Right hindlimb (tissue), 1 donor: ENCODE data around the gene RBM25.
"Not testable (repeated sequence)": the region's sequence is repeated elsewhere in the genome, so short reads cannot be mapped to it uniquely, and the experiment has no call there.

ENCODE experiments used
- DNase-seq: peaks from one replicate; pipeline ENCODE4 v3.0.0-alpha.2; 2018

The RBM25 gene

GRCh38 chr14:73105050-73105449, 46.7 kb downstream of the RBM25 start:
- DNase-seq: no peak

GRCh38 chr14:73105727-73106126, 47.4 kb downstream of the RBM25 start:
- DNase-seq: no peak

GRCh38 chr14:73116079-73116665, 57.8 kb downstream of the RBM25 start:
- no peak for DNase-seq

GRCh38 chr14:73124180-73124894, 66.0 kb downstream of the RBM25 start:
- DNase-seq: no peak

- DNase-seq: no peak
Measured at GRCh38 chr14:73125169-73125588, 66.8 kb downstream of the RBM25 start.

- no peak for DNase-seq
Measured at GRCh38 chr14:73125746-73126145, 67.4 kb downstream of the RBM25 start.

- no peak for DNase-seq
Measured at GRCh38 chr14:73133795-73134194, 75.5 kb downstream of the RBM25 start.

GRCh38 chr14:73136085-73136386, 77.7 kb downstream of the RBM25 start:
- no peak for DNase-seq

- peak; percentile 97 for DNase-seq
Measured at GRCh38 chr14:73136387-73137225, 78.3 kb downstream of the RBM25 start, which contains the start of gene PSEN1. TSS of gene PSEN1 (plus strand) at chr14:73136507. CDS start at chr14:73148020, 11,513 bp downstream.

GRCh38 chr14:73140811-73141323, 82.5 kb downstream of the RBM25 start:
- no peak for DNase-seq

- no peak for DNase-seq
Measured at GRCh38 chr14:73142216-73142615, 83.9 kb downstream of the RBM25 start.

- no peak for DNase-seq
Measured at GRCh38 chr14:73143003-73143402, 84.7 kb downstream of the RBM25 start.

- no peak for DNase-seq
Measured at GRCh38 chr14:73143617-73144016, 85.3 kb downstream of the RBM25 start.

GRCh38 chr14:73145371-73145770, 87.0 kb downstream of the RBM25 start:
- no peak for DNase-seq

GRCh38 chr14:73146111-73146510, 87.8 kb downstream of the RBM25 start:
- no peak for DNase-seq

- DNase-seq: no peak
Measured at GRCh38 chr14:73149753-73150152, 91.4 kb downstream of the RBM25 start.

- no peak for DNase-seq
Measured at GRCh38 chr14:73153272-73153671, 94.9 kb downstream of the RBM25 start.

GRCh38 chr14:73162251-73162650, 103.9 kb downstream of the RBM25 start:
- no peak for DNase-seq

- DNase-seq: no peak
Measured at GRCh38 chr14:73166399-73166798, 108.1 kb downstream of the RBM25 start.

- no peak for DNase-seq
Measured at GRCh38 chr14:73167727-73168126, 109.4 kb downstream of the RBM25 start.

- no peak for DNase-seq
Measured at GRCh38 chr14:73168274-73168673, 109.9 kb downstream of the RBM25 start.

GRCh38 chr14:73168691-73169090, 110.4 kb downstream of the RBM25 start:
- DNase-seq: no peak

GRCh38 chr14:73169855-73170254, 111.5 kb downstream of the RBM25 start:
- DNase-seq: not testable (repeated sequence)

GRCh38 chr14:73170686-73171085, 112.4 kb downstream of the RBM25 start:
- DNase-seq: no peak
